K562 (cell line): Measurements from ENCODE around the gene ROPN1. TPM values are rescaled to one million over a fixed set of nuclear protein-coding genes. Genes with fewer than 3 reads are reported as not detected.

Experiments
- ATAC-seq: fragments of 200-7000 bp; cut with Tn5 transposase; 3 replicates; pipeline ENCODE4 v1.9.1; 2020; ENCODE audit warnings: moderate library complexity
- BruUV-seq: library from RNA; stranded (reverse); fragments of 400-500 nt; replicated peaks from 2 replicates; lab custom pipeline; 2021; lab: Mats Ljungman, UMichigan
- CTCF ChIA-PET: fragments of 300-600 bp; formaldehyde crosslinking; extraction: SDS; loops from one replicate; lab custom pipeline; 2021; ENCODE audit warnings: low intra/inter-chr PET ratio; lab: Yijun Ruan, JAX
- POLR2A ChIA-PET: fragments of 300-600, 350-650 bp; sonication (Branson Sonifier 250); formaldehyde crosslinking; extraction: SDS; loops from one replicate; lab custom pipeline; 2021; ENCODE audit warnings: antibody characterized with exemption, inconsistent platforms; lab: Yijun Ruan, JAX
- DNase-seq, 4 experiments: peaks; one replicate each; pipeline versions ENCODE4 v3.0.0 to v3.0.0-alpha.2; 2011 to 2018; ENCODE audit warnings: low spot score in 3 of 4, mixed read lengths in 3 of 4; ENCODE audit errors: extremely low read depth in 1 of 4
- FAIRE-seq: peaks from 2 replicates; lab custom pipeline; 2011; peaks lifted over from hg19 to GRCh38; lab: Jason Lieb, UNC
- H2AFZ ChIP-seq: 2 replicates; pipeline ENCODE4 v1.6.0; 2011; ENCODE audit warnings: low read depth, low read length, control low read depth, inconsistent platforms
- H3K27ac ChIP-seq: fragments of 200-600 bp; 3 replicates; pipeline ENCODE4 v1.8.0; 2011; ENCODE audit warnings: low read depth, mild to moderate bottlenecking, control low read depth, inconsistent platforms, low read length, moderate library complexity, mixed read lengths; ENCODE audit errors: extremely low read depth
- H3K27me3 ChIP-seq, 2 experiments: fragments of 300-600 bp in 1 of 2; 2 replicates in 1 of 2; 3 replicates in 1 of 2; pipeline versions ENCODE4 v1.6.0 to v1.8.0; 2011; ENCODE audit warnings: inconsistent platforms in 2 of 2, low read length in 2 of 2, mild to moderate bottlenecking in 1 of 2, mixed read lengths in 1 of 2, moderate library complexity in 1 of 2; ENCODE audit not compliant: control insufficient read depth in 2 of 2, insufficient read depth in 2 of 2
- H3K36me3 ChIP-seq: fragments of 300-600 bp; 3 replicates; pipeline ENCODE4 v1.8.0; 2011; ENCODE audit warnings: mild to moderate bottlenecking, low read length, inconsistent platforms; ENCODE audit not compliant: control insufficient read depth, insufficient read depth
- H3K4me1 ChIP-seq, 2 experiments: fragments of 200-600 bp in 1 of 2; replicated peaks in 1 of 2; 2 replicates in 1 of 2; 3 replicates in 1 of 2; pipeline versions ENCODE4 v1.5.1 to v1.8.0; 2011; ENCODE audit warnings: inconsistent platforms in 2 of 2, low read length in 2 of 2, mild to moderate bottlenecking in 1 of 2, mixed read lengths in 1 of 2, moderate library complexity in 1 of 2; ENCODE audit not compliant: control insufficient read depth in 2 of 2, insufficient read depth in 2 of 2
- H3K4me2 ChIP-seq: 2 replicates; pipeline ENCODE4 v1.6.1; 2011; ENCODE audit warnings: low read length, control low read depth, inconsistent platforms, mixed read lengths; ENCODE audit not compliant: insufficient read depth
- H3K4me3 ChIP-seq: fragments of 200-600 bp; sonication (generic), shearing (Covaris generic); 2 replicates; pipeline ENCODE4 v1.5.1; 2016; ENCODE audit warnings: control low read depth, inconsistent platforms
- H3K79me2 ChIP-seq: fragments of 200-600 bp; 3 replicates; pipeline ENCODE4 v1.8.0; 2011; ENCODE audit warnings: low read length, inconsistent platforms; ENCODE audit not compliant: control insufficient read depth, insufficient read depth
- H3K9ac ChIP-seq, 2 experiments: 2 replicates each; pipeline versions ENCODE4 v1.6.0 to v1.6.1; 2011; ENCODE audit warnings: low read depth in 2 of 2, low read length in 2 of 2, control low read depth in 1 of 2, inconsistent platforms in 1 of 2, mild to moderate bottlenecking in 1 of 2, mixed read lengths in 1 of 2; ENCODE audit not compliant: insufficient read depth in 1 of 2
- H3K9me1 ChIP-seq: one replicate; pipeline ENCODE4 v1.6.0; 2011; ENCODE audit warnings: inconsistent platforms, mild to moderate bottlenecking, low read length, moderate library complexity; ENCODE audit not compliant: control insufficient read depth, insufficient read depth
- H3K9me3 ChIP-seq: replicated peaks from 2 replicates; pipeline ENCODE4 v1.5.1; 2011; ENCODE audit warnings: low read depth, low read length, inconsistent platforms; ENCODE audit not compliant: control insufficient read depth, insufficient read depth
- H4K20me1 ChIP-seq: replicated peaks from 2 replicates; pipeline ENCODE4 v1.6.1; 2011; ENCODE audit warnings: low read length, inconsistent platforms, mixed read lengths; ENCODE audit not compliant: control insufficient read depth, insufficient read depth
- C11orf30 ChIP-seq: fragments of 450-650 bp; IDR thresholded peaks from 2 replicates; pipeline ENCODE4 v1.6.1; 2016; ENCODE audit warnings: low read depth, mild to moderate bottlenecking
- CREBBP ChIP-seq: IDR thresholded peaks from one replicate; pipeline ENCODE4 v1.6.1; 2012; ENCODE audit warnings: low read depth, mild to moderate bottlenecking, control low read depth, inconsistent platforms, low read length
- HDGF ChIP-seq: fragments of 450-650 bp; IDR thresholded peaks from 2 replicates; pipeline ENCODE4 v1.6.1; 2016
- MAFF ChIP-seq: IDR thresholded peaks from 2 replicates; pipeline ENCODE4 v1.6.1; 2012; ENCODE audit warnings: low read length, improper control_type of control experiment
- MAFG ChIP-seq: fragments of 450-650 bp; conservative IDR thresholded peaks from 2 replicates; pipeline ENCODE4 v1.6.1; 2016; ENCODE audit warnings: missing genetic modification characterization, missing compliant biosample characterization
- MAFK ChIP-seq: IDR thresholded peaks from 2 replicates; pipeline ENCODE4 v1.6.1; 2011; ENCODE audit warnings: low read length, improper control_type of control experiment
- PHF8 ChIP-seq: fragments of 200-600 bp; sonication (generic); IDR thresholded peaks from 2 replicates; pipeline ENCODE4 v1.6.1; 2012; ENCODE audit warnings: mixed run types, mild to moderate bottlenecking, inconsistent platforms, low read length, moderate library complexity, borderline replicate concordance
- RBM25 ChIP-seq: fragments of 200-400 bp; formaldehyde crosslinking; IDR thresholded peaks from 2 replicates; pipeline ENCODE4 v1.6.1; 2018; ENCODE audit warnings: low read length, low read depth, moderate library complexity; ENCODE audit not compliant: severe bottlenecking
- WHSC1 ChIP-seq: IDR thresholded peaks from one replicate; pipeline ENCODE4 v1.6.1; 2012; ENCODE audit warnings: low read length, control low read depth, inconsistent platforms
- ZNF316 ChIP-seq: fragments of 450-650 bp; IDR thresholded peaks from 2 replicates; pipeline ENCODE4 v1.6.1; 2016
- WGBS: fragments of 100-300 bp; shearing (Covaris generic); methylation state at CpG from one replicate; pipeline ENCODE4 v1.1.6; 2016; ENCODE audit warnings: low coverage, mixed read lengths; ENCODE audit not compliant: insufficient coverage; ENCODE audit errors: missing lambda C conversion rate; 5-methylcytosine and 5-hydroxymethylcytosine counted together
- in situ Hi-C: fragments of 300-500 bp; cut with MboI; formaldehyde crosslinking; loops from 4 replicates; pipeline ENCODE4 v1.15.0; 2018; ENCODE audit warnings: inconsistent platforms, mixed read lengths
- intact Hi-C: fragments of 100-400 bp; cut with micrococcal nuclease; formaldehyde crosslinking; loops from 2 replicates; pipeline ENCODE4 v1.14.2; 2022
- polyA plus RNA-seq, 8 experiments: library from polyadenylated mRNA; depleted of rRNA in 4 of 8; stranded (reverse) in 5 of 8; unstranded in 3 of 8; fragments of >200 nt; fragmentation: Nextera tagmentation in 2 of 8; fragmentation: Illumina TruSeq in 1 of 8; extraction: Ambion mirVana in 2 of 8; extraction: Trizol in 1 of 8; gene quantifications; 2 replicates each; pipeline versions ENCODE4 v1.2.1 to v1.2.3, GENCODE V29; 2011 to 2014; ENCODE audit warnings: inconsistent platforms in 1 of 8, missing spikeins in 1 of 8
- total RNA-seq, 7 experiments: library from RNA; depleted of rRNA in 6 of 7; stranded (reverse); fragments of >200 nt in 6 of 7; fragmentation: Illumina TruSeq in 2 of 7; extraction: Trizol in 2 of 7; gene quantifications; 2 replicates each; pipeline versions ENCODE4 v1.2.1 to v1.2.3, GENCODE V29; 2011 to 2021; ENCODE audit warnings: low replicate concordance in 1 of 7
- TF ChIP-seq, protein P1 (sequence below): sonication (generic); formaldehyde crosslinking; IDR thresholded peaks from 2 replicates; pipeline ENCODE4 v1.9.0; 2022; ENCODE audit warnings: mild to moderate bottlenecking, missing genetic modification reagents
- TF ChIP-seq, protein P2 (sequence below): IDR thresholded peaks from 3 replicates; pipeline ENCODE4 v1.6.1; 2011; ENCODE audit warnings: borderline replicate concordance, mild to moderate bottlenecking, moderate library complexity; ENCODE audit not compliant: insufficient read length; ENCODE audit errors: extremely low read depth

ROPN1 gene
- total and polyA plus RNA-seq, 9 of the 15 experiments (the other 6 are each of a cell fraction or from before 2014, with no cell fraction given), result not detected

DNA sequence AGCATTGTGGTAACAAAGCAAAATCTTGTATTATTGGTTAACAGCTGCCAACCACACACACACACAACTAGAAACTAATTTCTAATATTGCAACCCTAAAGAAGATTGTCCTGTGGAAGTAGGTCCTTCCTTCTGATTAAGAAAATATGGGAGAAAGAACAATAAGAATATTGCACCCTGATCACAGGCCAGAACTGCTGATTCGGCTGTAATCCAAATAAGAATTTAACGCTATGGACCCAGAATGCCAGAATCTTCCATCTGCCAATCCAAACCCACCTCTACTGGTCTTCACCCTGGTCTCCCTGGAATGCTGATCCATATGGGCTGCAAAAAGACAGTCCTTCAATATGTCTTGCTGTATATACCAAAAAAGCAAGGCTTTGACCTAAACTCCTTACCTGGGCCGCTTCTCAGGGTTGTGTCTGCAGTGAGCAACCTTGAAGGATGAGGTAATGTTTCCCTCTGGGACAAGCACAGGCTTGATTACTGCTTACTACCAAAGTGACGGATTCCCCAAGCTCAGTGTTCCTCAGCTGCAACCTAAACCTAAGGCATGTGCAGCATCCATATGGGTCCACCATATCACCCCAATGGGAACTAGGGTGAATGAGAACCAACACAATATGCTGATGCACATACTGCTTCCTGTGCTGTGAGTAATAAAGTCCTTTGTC is 38.9 kb downstream of the ROPN1 start:
- H3K36me3 ChIP-seq, result peaks cover 64% of the 10 kb centered on the region
- intact Hi-C loops, result no loop called here
- H3K9ac ChIP-seq, result no peak overlapping the region
- TF ChIP-seq MAFF, result peak; percentile 60
- TF ChIP-seq HDGF, result no peak
- TF ChIP-seq, protein P1, sequence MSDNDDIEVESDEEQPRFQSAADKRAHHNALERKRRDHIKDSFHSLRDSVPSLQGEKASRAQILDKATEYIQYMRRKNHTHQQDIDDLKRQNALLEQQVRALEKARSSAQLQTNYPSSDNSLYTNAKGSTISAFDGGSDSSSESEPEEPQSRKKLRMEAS, result no peak
- TF ChIP-seq MAFK, result peak; percentile 51
- peak; percentile 47 for TF ChIP-seq MAFG (tag)
- TF ChIP-seq, protein P2, sequence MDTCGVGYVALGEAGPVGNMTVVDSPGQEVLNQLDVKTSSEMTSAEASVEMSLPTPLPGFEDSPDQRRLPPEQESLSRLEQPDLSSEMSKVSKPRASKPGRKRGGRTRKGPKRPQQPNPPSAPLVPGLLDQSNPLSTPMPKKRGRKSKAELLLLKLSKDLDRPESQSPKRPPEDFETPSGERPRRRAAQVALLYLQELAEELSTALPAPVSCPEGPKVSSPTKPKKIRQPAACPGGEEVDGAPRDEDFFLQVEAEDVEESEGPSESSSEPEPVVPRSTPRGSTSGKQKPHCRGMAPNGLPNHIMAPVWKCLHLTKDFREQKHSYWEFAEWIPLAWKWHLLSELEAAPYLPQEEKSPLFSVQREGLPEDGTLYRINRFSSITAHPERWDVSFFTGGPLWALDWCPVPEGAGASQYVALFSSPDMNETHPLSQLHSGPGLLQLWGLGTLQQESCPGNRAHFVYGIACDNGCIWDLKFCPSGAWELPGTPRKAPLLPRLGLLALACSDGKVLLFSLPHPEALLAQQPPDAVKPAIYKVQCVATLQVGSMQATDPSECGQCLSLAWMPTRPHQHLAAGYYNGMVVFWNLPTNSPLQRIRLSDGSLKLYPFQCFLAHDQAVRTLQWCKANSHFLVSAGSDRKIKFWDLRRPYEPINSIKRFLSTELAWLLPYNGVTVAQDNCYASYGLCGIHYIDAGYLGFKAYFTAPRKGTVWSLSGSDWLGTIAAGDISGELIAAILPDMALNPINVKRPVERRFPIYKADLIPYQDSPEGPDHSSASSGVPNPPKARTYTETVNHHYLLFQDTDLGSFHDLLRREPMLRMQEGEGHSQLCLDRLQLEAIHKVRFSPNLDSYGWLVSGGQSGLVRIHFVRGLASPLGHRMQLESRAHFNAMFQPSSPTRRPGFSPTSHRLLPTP, result no peak
- no peak for TF ChIP-seq CREBBP
- no peak for TF ChIP-seq RBM25
- no peak for TF ChIP-seq PHF8
- TF ChIP-seq C11orf30, result peak; percentile 54; the same call in 1 of the 2 replicates
- no peak for TF ChIP-seq WHSC1
- peak; percentile 34; the same call in 1 of the 2 replicates for TF ChIP-seq ZNF316
- no peak overlapping the region for H2AFZ ChIP-seq
- in situ Hi-C loops, result no loop called here
- no peaks in the 10 kb centered on the region for H3K9me3 ChIP-seq
- H3K79me2 ChIP-seq, result peaks cover 7% of the 10 kb centered on the region
- no peak overlapping the region for H3K27ac ChIP-seq
- no peaks in the 10 kb centered on the region for H4K20me1 ChIP-seq
- ATAC-seq, result no peak
- FAIRE-seq, result no peak
- no TSS peak for BruUV-seq
- 87% methylated on average over 4 of the region's 4 CpGs for WGBS
- no peaks in the 10 kb centered on the region for H3K4me1 ChIP-seq
- ChIA-PET POLR2A (no interaction called here), CTCF (no interaction called here)
- no peak overlapping the region for H3K4me3 ChIP-seq
- peaks cover 4% of the 10 kb centered on the region for H3K9me1 ChIP-seq
- H3K27me3 ChIP-seq, result no peaks in the 10 kb centered on the region
- no peak overlapping the region for H3K4me2 ChIP-seq
- DNase-seq, result no peak
